ENCODE data around the gene RNF138. TPM values are rescaled to one million over a fixed set of nuclear protein-coding genes. Genes with fewer than 3 reads are reported as not detected.
"Not testable (repeated sequence)": the region's sequence is repeated elsewhere in the genome, so short reads cannot be mapped to it uniquely, and the experiment has no call there.

RNF138 gene
- total and polyA plus RNA-seq, 3 experiments from 2014 or later, result 54.9 to 87.8 (median 82.7) TPM

DNA sequence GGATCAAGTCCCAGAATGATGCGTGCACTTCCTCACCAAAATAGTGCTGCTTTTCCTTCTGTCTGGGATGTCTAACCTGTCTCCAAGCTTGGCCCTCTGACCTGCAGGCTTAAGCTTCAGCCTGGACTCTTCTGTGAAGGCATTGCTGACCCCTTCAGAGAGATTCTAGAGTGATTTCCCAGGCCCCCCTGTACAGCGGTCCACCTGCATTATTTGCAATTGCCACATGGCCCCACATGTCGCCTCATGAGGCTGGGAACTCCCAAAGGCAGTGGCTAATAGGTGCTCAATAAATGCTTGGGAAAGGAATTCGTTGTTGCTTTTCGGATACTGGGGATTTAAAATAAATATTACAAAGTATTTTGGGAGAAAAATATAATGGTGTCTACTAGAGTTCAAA, 65.9 kb downstream of the RNF138 start:
- CTCF ChIA-PET, result interaction anchor here (0.9 to 3.8 kb wide), 12 partner anchors 10 to 405 kb away, joined by 3 to 88 read pairs (median 4); partner anchors contain the start of gene GAREM1
- Histone ChIP-seq H3K4me3 (ENCODE audit: low read length) (no peak overlapping the region), H3K4me1 (ENCODE audit: insufficient read depth, low read length) (no peaks in the 10 kb centered on the region), H3K9me3 (ENCODE audit: low read length) (no peaks in the 10 kb centered on the region), H3K27ac (ENCODE audit: low read depth, low read length) (no peak overlapping the region), H3K36me3 (ENCODE audit: insufficient read depth, low read length) (no peaks in the 10 kb centered on the region), H3K27me3 (ENCODE audit: insufficient read depth, low read length, poor library complexity, severe bottlenecking) (no peaks in the 10 kb centered on the region)
- H3K4me3 Mint-ChIP-seq, result peak overlapping the region in 2 of 7 donors; percentile 65 to 74
- no peaks in the 10 kb centered on the region for H3K36me3 Mint-ChIP-seq
- H3K4me1 Mint-ChIP-seq, result peaks cover 7 to 17% (median 15%) of the 10 kb centered on the region in 3 donors
- H3K9me3 Mint-ChIP-seq, result no peaks in the 10 kb centered on the region
- H3K27me3 Mint-ChIP-seq, result peaks cover 0 to 18% of the 10 kb centered on the region in 2 donors
- POLR2A ChIA-PET, result no interaction called here
- H3K27ac Mint-ChIP-seq, result no peak overlapping the region
- DNase-seq, result no peak

DNA sequence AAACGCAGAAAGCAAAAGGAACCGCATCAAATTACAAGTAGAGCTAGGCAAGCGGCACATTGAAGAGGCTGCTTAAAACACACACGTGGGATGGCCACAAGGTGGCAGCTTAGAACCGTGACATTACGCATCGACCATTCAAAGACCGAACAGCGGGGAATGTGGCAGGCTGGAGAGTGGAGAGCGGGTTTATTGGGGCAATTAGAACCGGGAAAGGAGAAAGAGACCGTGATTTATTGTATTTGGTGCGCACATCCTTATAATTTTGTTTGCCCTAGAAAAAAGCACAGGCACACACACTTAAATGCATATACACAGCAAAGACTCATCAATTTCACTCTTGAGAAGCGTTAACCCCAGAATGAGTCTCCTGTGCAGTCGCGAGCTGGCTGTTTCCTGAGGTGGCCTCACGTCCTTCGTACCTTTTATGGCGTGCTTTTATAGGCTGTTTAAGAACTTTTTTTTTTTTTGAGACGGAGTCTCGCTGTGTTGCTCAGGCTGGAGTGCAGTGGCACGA, 66.5 kb downstream of the RNF138 start:
- Mint-ChIP-seq H3K4me3 (peak overlapping the region; percentile 4 to 88 (median 75)), H3K27ac (peak overlapping the region in 1 of 8 donors; percentile 13), H3K4me1 (peaks cover 7 to 12% (median 9%) of the 10 kb centered on the region in 3 donors), H3K36me3 (no peaks in the 10 kb centered on the region), H3K9me3 (no peaks in the 10 kb centered on the region), H3K27me3 (peaks cover 0 to 18% of the 10 kb centered on the region in 2 donors)
- POLR2A ChIA-PET, result no interaction called here
- H3K27ac ChIP-seq (ENCODE audit: low read depth, low read length), result no peak overlapping the region
- DNase-seq, result peak; percentile 50 to 77 (median 61)
- no peaks in the 10 kb centered on the region for H3K4me1 ChIP-seq (ENCODE audit: insufficient read depth, low read length)
- CTCF ChIA-PET, result interaction anchor here (0.8 to 3.8 kb wide), 13 partner anchors 9 to 404 kb away, joined by 3 to 88 read pairs (median 4); partner anchors contain the start of gene GAREM1
- H3K4me3 ChIP-seq (ENCODE audit: low read length), result peak overlapping the region; percentile 41
- no peaks in the 10 kb centered on the region for H3K27me3 ChIP-seq (ENCODE audit: insufficient read depth, low read length, poor library complexity, severe bottlenecking)
- H3K9me3 ChIP-seq (ENCODE audit: low read length), result no peaks in the 10 kb centered on the region
- no peaks in the 10 kb centered on the region for H3K36me3 ChIP-seq (ENCODE audit: insufficient read depth, low read length)

DNA sequence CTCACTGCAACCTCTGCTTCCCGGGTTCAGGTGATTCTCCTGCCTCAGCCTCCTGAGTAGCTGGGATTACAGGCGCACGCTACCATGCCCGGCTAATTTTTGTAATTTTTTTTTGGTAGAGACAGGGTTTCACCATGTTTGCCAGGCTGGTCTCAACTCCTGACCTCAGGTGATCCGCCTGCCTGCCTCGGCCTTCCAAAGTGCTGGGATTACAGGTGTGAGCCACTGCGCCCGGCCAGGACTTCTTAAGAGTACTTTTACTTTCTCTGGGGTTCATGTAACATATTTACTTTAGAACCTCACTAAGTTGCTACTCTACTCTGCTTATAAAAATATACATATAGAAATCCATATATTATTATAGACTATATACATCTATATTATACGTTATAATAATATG, 67.0 kb downstream of the RNF138 start:
- H3K4me3 ChIP-seq (ENCODE audit: low read length); H3K4me1 Mint-ChIP-seq; H3K36me3 Mint-ChIP-seq; H3K9me3 Mint-ChIP-seq; H3K27ac ChIP-seq (ENCODE audit: low read depth, low read length); H3K36me3 ChIP-seq (ENCODE audit: insufficient read depth, low read length); DNase-seq; H3K4me1 ChIP-seq (ENCODE audit: insufficient read depth, low read length); POLR2A ChIA-PET; H3K27me3 ChIP-seq (ENCODE audit: insufficient read depth, low read length, poor library complexity, severe bottlenecking); H3K27ac Mint-ChIP-seq; H3K9me3 ChIP-seq (ENCODE audit: low read length): not testable (repeated sequence)
- CTCF ChIA-PET, result interaction anchor here (0.8 to 3.8 kb wide), 10 partner anchors 9 to 404 kb away, joined by 3 to 88 read pairs (median 4); no protein-coding TSS in a partner anchor
- Mint-ChIP-seq H3K27me3 (peaks cover 0 to 18% of the 10 kb centered on the region in 2 donors), H3K4me3 (peak overlapping the region in 6 of 7 donors; percentile 65 to 88 (median 76))

DNA sequence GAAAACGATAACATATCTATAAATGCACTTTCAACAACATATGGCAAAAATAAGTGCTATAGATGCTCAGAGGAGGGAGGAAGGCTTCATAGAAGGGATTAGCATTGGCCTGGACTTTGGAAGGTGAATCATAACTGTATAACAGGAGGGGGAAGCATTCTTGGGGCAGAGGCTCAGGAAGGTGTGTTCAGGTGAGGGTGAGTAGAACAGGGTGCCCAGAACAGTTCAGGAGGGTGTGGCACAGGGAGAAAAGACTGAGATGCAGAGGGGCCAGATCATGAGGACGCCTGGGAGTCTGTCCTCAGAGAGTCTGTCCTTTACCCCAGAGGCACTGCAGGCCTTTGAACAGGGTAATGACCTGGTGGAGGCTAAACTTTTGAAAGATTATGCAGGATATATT, 68.9 kb downstream of the RNF138 start:
- no peak overlapping the region for H3K4me3 Mint-ChIP-seq
- Histone ChIP-seq H3K27ac (ENCODE audit: low read depth, low read length) (no peak overlapping the region), H3K27me3 (ENCODE audit: insufficient read depth, low read length, poor library complexity, severe bottlenecking) (no peaks in the 10 kb centered on the region), H3K36me3 (ENCODE audit: insufficient read depth, low read length) (no peaks in the 10 kb centered on the region), H3K4me3 (ENCODE audit: low read length) (no peak overlapping the region), H3K4me1 (ENCODE audit: insufficient read depth, low read length) (no peaks in the 10 kb centered on the region), H3K9me3 (ENCODE audit: low read length) (no peaks in the 10 kb centered on the region)
- peaks cover 7 to 10% (median 7%) of the 10 kb centered on the region in 3 donors for H3K4me1 Mint-ChIP-seq
- CTCF ChIA-PET, result no interaction called here
- no peaks in the 10 kb centered on the region for H3K36me3 Mint-ChIP-seq
- POLR2A ChIA-PET, result no interaction called here
- H3K27me3 Mint-ChIP-seq, result peaks cover 0 to 11% of the 10 kb centered on the region in 2 donors
- DNase-seq, result no peak
- H3K27ac Mint-ChIP-seq, result no peak overlapping the region
- H3K9me3 Mint-ChIP-seq, result no peaks in the 10 kb centered on the region

DNA sequence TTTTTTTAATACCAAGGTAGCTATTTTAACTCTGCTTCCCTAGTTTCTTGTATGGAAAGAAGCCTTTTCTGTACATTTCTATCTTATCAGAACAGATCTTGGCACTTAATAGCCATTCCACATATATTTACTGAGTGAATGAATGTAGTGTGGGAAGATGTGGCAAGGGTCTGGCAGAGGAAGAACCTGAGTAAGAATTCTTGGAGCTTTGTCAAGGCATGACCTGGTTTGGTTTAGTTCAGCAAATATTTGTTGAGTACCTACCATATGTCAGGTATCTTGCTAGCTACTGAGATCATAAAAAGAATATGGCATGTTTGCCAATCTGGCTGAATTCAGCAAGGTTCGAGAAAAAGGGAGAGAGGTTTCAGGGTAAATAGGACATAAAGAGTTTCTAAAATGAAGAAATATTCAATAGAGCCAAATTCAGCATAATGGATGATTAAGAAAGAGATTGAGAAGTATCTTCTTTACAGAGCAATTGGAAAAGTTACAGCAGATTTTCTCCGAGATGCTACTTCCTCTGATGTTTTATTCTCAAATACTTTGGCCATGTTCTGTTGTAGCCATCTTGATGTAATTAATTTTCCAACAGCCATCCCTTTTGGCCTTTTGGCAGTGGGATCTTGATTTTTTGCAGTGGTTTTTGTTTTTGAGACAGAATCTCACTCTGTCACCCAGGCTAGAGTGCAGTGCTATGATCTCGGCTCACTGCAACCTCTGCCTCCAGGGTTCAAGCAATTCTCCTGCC, 76.5 kb downstream of the RNF138 start:
- Histone ChIP-seq H3K4me3 (ENCODE audit: low read length) (no peak overlapping the region), H3K9me3 (ENCODE audit: low read length) (no peaks in the 10 kb centered on the region), H3K27me3 (ENCODE audit: insufficient read depth, low read length, poor library complexity, severe bottlenecking) (no peaks in the 10 kb centered on the region), H3K27ac (ENCODE audit: low read depth, low read length) (no peak overlapping the region), H3K4me1 (ENCODE audit: insufficient read depth, low read length) (no peaks in the 10 kb centered on the region), H3K36me3 (ENCODE audit: insufficient read depth, low read length) (no peaks in the 10 kb centered on the region)
- Mint-ChIP-seq H3K27me3 (peaks cover 0 to 3% of the 10 kb centered on the region in 2 donors), H3K9me3 (no peaks in the 10 kb centered on the region), H3K36me3 (no peaks in the 10 kb centered on the region), H3K4me3 (no peak overlapping the region), H3K4me1 (no peaks in the 10 kb centered on the region), H3K27ac (no peak overlapping the region)
- no peak for DNase-seq
- ChIA-PET POLR2A (no interaction called here), CTCF (interaction anchor here (2.6 kb wide), 1 partner anchor 11 kb away, joined by 13 read pairs; no protein-coding TSS in a partner anchor)

DNA sequence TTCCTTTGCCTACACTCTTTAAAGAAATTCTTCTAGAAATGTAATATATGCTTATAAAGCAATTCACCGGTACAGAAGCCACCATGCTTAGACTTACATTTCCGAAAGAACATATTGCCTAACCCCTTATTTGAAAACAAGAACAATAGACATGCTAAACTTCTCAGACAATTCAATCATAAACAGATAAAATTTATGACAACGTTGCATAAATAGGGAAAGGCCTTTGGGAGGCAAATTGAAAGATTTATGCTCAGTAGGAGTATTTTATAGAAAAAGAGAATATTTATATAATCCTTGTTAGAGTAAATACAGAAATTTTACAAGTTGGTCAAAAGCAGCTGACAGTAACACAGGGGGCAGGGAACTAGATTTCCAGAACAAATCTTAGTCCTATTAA, 82.0 kb downstream of the RNF138 start:
- Mint-ChIP-seq H3K27me3 (peaks cover 0 to 5% of the 10 kb centered on the region in 2 donors), H3K4me1 (no peaks in the 10 kb centered on the region), H3K27ac (no peak overlapping the region), H3K9me3 (no peaks in the 10 kb centered on the region), H3K4me3 (no peak overlapping the region), H3K36me3 (no peaks in the 10 kb centered on the region)
- no peaks in the 10 kb centered on the region for H3K4me1 ChIP-seq (ENCODE audit: insufficient read depth, low read length)
- H3K36me3 ChIP-seq (ENCODE audit: insufficient read depth, low read length), result no peaks in the 10 kb centered on the region
- no peak for DNase-seq
- H3K27ac ChIP-seq (ENCODE audit: low read depth, low read length), result no peak overlapping the region
- no peaks in the 10 kb centered on the region for H3K9me3 ChIP-seq (ENCODE audit: low read length)
- POLR2A ChIA-PET, result no interaction called here
- CTCF ChIA-PET, result no interaction called here
- H3K4me3 ChIP-seq (ENCODE audit: low read length), result no peak overlapping the region
- H3K27me3 ChIP-seq (ENCODE audit: insufficient read depth, low read length, poor library complexity, severe bottlenecking), result no peaks in the 10 kb centered on the region

DNA sequence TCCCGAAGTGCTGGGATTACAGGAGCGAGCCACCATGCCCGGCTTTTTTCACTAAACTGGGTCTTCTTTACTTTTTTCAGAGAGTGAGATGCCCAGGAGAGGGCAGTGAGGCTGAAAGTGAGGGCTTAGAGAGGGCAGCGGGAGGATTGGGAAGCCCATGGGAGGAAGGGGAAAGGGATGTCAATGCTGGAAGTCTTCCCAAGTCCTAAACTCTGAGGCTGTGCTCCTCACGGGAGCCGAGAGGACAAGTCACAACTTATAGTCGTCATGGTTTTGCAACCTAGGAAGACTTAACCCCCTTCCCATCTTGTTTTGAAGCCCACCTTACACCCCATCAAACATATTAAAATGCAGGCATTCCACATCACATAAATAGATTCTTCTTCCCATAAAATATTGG, 83.0 kb downstream of the RNF138 start:
- Histone ChIP-seq H3K4me3 (ENCODE audit: low read length) (no peak overlapping the region), H3K27me3 (ENCODE audit: insufficient read depth, low read length, poor library complexity, severe bottlenecking) (no peaks in the 10 kb centered on the region), H3K36me3 (ENCODE audit: insufficient read depth, low read length) (no peaks in the 10 kb centered on the region), H3K27ac (ENCODE audit: low read depth, low read length) (no peak overlapping the region), H3K4me1 (ENCODE audit: insufficient read depth, low read length) (no peaks in the 10 kb centered on the region), H3K9me3 (ENCODE audit: low read length) (no peaks in the 10 kb centered on the region)
- ChIA-PET POLR2A (no interaction called here), CTCF (no interaction called here)
- Mint-ChIP-seq H3K27me3 (peaks cover 0 to 5% of the 10 kb centered on the region in 2 donors), H3K27ac (no peak overlapping the region), H3K36me3 (no peaks in the 10 kb centered on the region), H3K4me3 (no peak overlapping the region), H3K4me1 (no peaks in the 10 kb centered on the region), H3K9me3 (no peaks in the 10 kb centered on the region)
- DNase-seq, result no peak

DNA sequence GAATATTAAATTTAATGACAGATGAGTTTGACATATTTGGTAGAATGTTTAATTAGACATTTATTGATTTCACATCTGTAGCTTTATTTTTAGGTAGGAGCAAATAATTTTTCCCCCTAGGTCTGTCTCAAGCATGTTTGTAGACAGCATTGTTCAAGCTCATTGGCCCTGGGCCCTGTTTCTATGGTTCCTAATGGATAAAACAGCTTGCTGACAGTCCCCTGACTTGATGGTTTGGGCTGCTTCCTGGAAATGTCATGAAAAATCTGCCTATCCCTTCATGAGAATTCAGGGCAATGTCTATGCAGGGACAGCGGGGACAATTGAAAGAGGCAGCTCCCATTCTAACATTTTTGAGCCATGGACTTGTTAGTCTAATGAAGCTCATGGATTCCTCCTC, 83.6 kb downstream of the RNF138 start:
- Histone ChIP-seq H3K36me3 (ENCODE audit: insufficient read depth, low read length) (no peaks in the 10 kb centered on the region), H3K4me1 (ENCODE audit: insufficient read depth, low read length) (no peaks in the 10 kb centered on the region), H3K27me3 (ENCODE audit: insufficient read depth, low read length, poor library complexity, severe bottlenecking) (no peaks in the 10 kb centered on the region), H3K4me3 (ENCODE audit: low read length) (no peak overlapping the region), H3K9me3 (ENCODE audit: low read length) (no peaks in the 10 kb centered on the region), H3K27ac (ENCODE audit: low read depth, low read length) (no peak overlapping the region)
- H3K27me3 Mint-ChIP-seq, result peaks cover 0 to 5% of the 10 kb centered on the region in 2 donors
- no peak for DNase-seq
- H3K4me1 Mint-ChIP-seq, result no peaks in the 10 kb centered on the region
- no peaks in the 10 kb centered on the region for H3K36me3 Mint-ChIP-seq
- no peaks in the 10 kb centered on the region for H3K9me3 Mint-ChIP-seq
- POLR2A ChIA-PET, result no interaction called here
- CTCF ChIA-PET, result interaction anchor here (3.8 kb wide), 1 partner anchor 17 kb away, joined by 13 read pairs; no protein-coding TSS in a partner anchor
- H3K4me3 Mint-ChIP-seq, result no peak overlapping the region
- no peak overlapping the region for H3K27ac Mint-ChIP-seq

Data from CD8-positive, alpha-beta memory T cell (primary cell).